ENCODE data around the gene RRM1. TPM values are rescaled to one million over a fixed set of nuclear protein-coding genes. Genes with fewer than 3 reads are reported as not detected.
"Not testable (repeated sequence)": the region's sequence is repeated elsewhere in the genome, so short reads cannot be mapped to it uniquely, and the experiment has no call there.

The RRM1 gene
- total RNA-seq, 8 experiments from 2014 or later = 8.7 to 104 (median 38.4) TPM

DNA sequence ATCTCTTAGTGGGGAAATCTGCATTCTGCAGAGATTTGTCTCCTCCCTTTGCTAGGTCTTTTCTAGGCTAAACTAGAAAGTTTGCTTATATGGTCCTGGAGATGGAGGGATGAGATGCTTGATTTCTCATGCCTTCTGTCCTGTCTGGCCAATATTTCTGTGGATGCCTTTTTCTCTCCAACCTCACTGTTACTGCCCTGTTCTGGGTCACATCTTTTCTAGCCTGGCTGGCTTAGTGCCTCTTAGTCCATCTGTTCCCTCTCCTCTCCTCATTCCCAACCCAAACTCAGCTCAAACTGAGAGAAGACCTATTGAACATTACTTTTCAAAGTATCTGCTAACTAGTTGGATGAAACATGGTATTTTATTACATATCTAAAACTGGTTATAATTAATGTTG lies 62.0 kb downstream of the RRM1 start:
- H3K4me1 ChIP-seq (replicated peaks in 1 of 2) = no peaks in the 10 kb centered on the region
- in situ Hi-C loops (cut with MboI; ENCODE audit: low pct_unique_long_range_greater_than_20kb in 2 of 9, low sequenced_read_pairs in 9 of 9, unreplicated experiment in 9 of 9) = no loop called here
- no peak for ATAC-seq (replicated peaks in 6 of 8)
- H3K27ac ChIP-seq = no peak overlapping the region
- H3K4me3 ChIP-seq = no peak overlapping the region

DNA sequence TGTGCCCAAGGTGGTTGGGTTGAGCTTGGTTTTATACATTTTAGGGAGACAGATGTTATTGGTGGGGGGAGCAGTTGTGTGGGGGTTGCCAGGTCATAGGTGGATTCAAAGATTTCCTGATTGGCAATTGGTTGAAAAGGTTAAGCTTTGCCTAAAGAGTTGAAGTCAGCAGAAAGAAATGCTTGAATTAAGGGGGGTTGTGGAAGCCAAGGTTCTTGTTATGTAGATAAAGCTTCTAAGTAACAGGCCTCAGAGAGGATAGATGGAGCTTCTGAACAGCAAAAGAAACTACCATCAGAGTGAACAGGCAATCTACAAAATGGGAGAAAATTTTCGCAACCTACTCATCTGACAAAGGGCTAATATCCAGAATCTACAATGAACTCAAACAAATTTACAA lies 64.2 kb downstream of the RRM1 start:
- ATAC-seq (replicated peaks in 6 of 8); H3K4me3 ChIP-seq; H3K27ac ChIP-seq; in situ Hi-C loops (cut with MboI; ENCODE audit: low pct_unique_long_range_greater_than_20kb in 2 of 9, low sequenced_read_pairs in 9 of 9, unreplicated experiment in 9 of 9); H3K4me1 ChIP-seq (replicated peaks in 1 of 2): not testable (repeated sequence)
- no CpG with 5 or more reads among the region's 1 CpG for WGBS, 10 experiments

- in situ Hi-C loops (cut with MboI; ENCODE audit: low pct_unique_long_range_greater_than_20kb in 2 of 9, low sequenced_read_pairs in 9 of 9, unreplicated experiment in 9 of 9) = no loop called here
- ATAC-seq (replicated peaks in 6 of 8) = no peak
- no peaks in the 10 kb centered on the region for H3K4me1 ChIP-seq (replicated peaks in 1 of 2)
- no peak overlapping the region for H3K4me3 ChIP-seq
- WGBS, 10 experiments = 20 to 88% (median 78%) methylated on average over 1 of the region's 1 CpG; no CpG with 5 or more reads in 4 of the 10 experiments
- H3K27ac ChIP-seq = no peak overlapping the region
Measured at GRCh38 chr11:4161305-4161704, 66.7 kb downstream of the RRM1 start.

- no peak overlapping the region for H3K4me3 ChIP-seq
- H3K4me1 ChIP-seq (replicated peaks in 1 of 2) = no peaks in the 10 kb centered on the region
- in situ Hi-C loops (cut with MboI; ENCODE audit: low pct_unique_long_range_greater_than_20kb in 2 of 9, low sequenced_read_pairs in 9 of 9, unreplicated experiment in 9 of 9) = no loop called here
- 40 to 80% (median 78%) methylated on average over 1 to 3 of the region's 3 CpGs; no CpG with 5 or more reads in 3 of the 10 experiments for WGBS, 10 experiments
- H3K27ac ChIP-seq = no peak overlapping the region
- no peak for ATAC-seq (replicated peaks in 6 of 8)
Measured at GRCh38 chr11:4164884-4165590, 70.4 kb downstream of the RRM1 start.

- in situ Hi-C loops (cut with MboI; ENCODE audit: low pct_unique_long_range_greater_than_20kb in 2 of 9, low sequenced_read_pairs in 9 of 9, unreplicated experiment in 9 of 9) = no loop called here
- ATAC-seq (replicated peaks in 6 of 8) = no peak
- no peaks in the 10 kb centered on the region for H3K4me1 ChIP-seq (replicated peaks in 1 of 2)
- no peak overlapping the region for H3K27ac ChIP-seq
- H3K4me3 ChIP-seq = no peak overlapping the region
- 33 to 100% (median 78%) methylated on average over 1 to 3 of the region's 3 CpGs; no CpG with 5 or more reads in 6 of the 10 experiments for WGBS, 10 experiments
Measured at GRCh38 chr11:4167292-4167691, 72.7 kb downstream of the RRM1 start.

DNA sequence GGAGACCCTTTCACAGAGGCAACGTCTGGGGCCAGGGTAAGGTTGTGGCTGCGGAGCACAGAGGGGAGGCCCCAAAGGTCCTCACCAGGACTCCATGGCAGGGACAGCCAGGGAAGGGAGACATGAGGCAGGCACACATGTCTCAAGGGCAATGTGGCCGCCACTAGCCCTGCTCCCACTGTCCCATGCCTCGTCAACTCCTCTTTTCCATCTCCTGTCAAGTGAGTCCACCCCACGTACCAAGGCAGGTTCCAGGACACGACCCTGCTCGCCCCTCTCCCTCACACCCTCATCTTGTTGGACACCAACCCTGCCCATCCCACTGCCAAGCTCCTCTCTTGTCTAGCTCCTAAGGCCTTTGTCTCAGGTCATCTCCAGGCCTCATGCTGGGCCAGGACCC lies 73.2 kb downstream of the RRM1 start:
- Histone ChIP-seq H3K4me1 (replicated peaks in 1 of 2) (no peaks in the 10 kb centered on the region), H3K27ac (no peak overlapping the region), H3K4me3 (no peak overlapping the region)
- 0 to 72% (median 61%) methylated on average over 2 to 4 of the region's 7 CpGs; no CpG with 5 or more reads in 6 of the 10 experiments for WGBS, 10 experiments
- no peak for ATAC-seq (replicated peaks in 6 of 8)
- in situ Hi-C loops (cut with MboI; ENCODE audit: low pct_unique_long_range_greater_than_20kb in 2 of 9, low sequenced_read_pairs in 9 of 9, unreplicated experiment in 9 of 9) = no loop called here

GRCh38 chr11:4175620-4176350 lies 81.2 kb downstream of the RRM1 start:
- 20 to 59% (median 33%) methylated on average over 1 to 6 of the region's 33 CpGs; no CpG with 5 or more reads in 4 of the 10 experiments for WGBS, 10 experiments

GRCh38 chr11:4178813-4179662 lies 84.4 kb downstream of the RRM1 start:
- no peaks in the 10 kb centered on the region for H3K4me1 ChIP-seq (replicated peaks in 1 of 2)
- in situ Hi-C loops (cut with MboI; ENCODE audit: low pct_unique_long_range_greater_than_20kb in 2 of 9, low sequenced_read_pairs in 9 of 9, unreplicated experiment in 9 of 9) = loop anchor here in 3 of 9 experiments (25.0 kb wide), 1 partner anchor 358 kb away; the partner anchor contains the start of gene OR52M1 (in 3 of the 3)
- H3K27ac ChIP-seq = no peak overlapping the region
- WGBS, 10 experiments = 79 to 100% (median 88%) methylated on average over 1 to 2 of the region's 3 CpGs; no CpG with 5 or more reads in 4 of the 10 experiments
- ATAC-seq (replicated peaks in 6 of 8) = no peak
- no peak overlapping the region for H3K4me3 ChIP-seq

More at GRCh38 chr11:4175620-4176350, 81.2 kb downstream of the RRM1 start:
- in situ Hi-C loops (cut with MboI; ENCODE audit: low pct_unique_long_range_greater_than_20kb in 2 of 9, low sequenced_read_pairs in 9 of 9, unreplicated experiment in 9 of 9) = loop anchor here in 3 of 9 experiments (25.0 kb wide), 1 partner anchor 362 kb away; the partner anchor contains the start of gene OR52M1 (in 3 of the 3)
- H3K27ac ChIP-seq; ATAC-seq (replicated peaks in 6 of 8); H3K4me1 ChIP-seq (replicated peaks in 1 of 2): not testable (repeated sequence)
- H3K4me3 ChIP-seq = peak overlapping the region in 3 of 5 donors; percentile 16 to 20 (median 18)

DNA sequence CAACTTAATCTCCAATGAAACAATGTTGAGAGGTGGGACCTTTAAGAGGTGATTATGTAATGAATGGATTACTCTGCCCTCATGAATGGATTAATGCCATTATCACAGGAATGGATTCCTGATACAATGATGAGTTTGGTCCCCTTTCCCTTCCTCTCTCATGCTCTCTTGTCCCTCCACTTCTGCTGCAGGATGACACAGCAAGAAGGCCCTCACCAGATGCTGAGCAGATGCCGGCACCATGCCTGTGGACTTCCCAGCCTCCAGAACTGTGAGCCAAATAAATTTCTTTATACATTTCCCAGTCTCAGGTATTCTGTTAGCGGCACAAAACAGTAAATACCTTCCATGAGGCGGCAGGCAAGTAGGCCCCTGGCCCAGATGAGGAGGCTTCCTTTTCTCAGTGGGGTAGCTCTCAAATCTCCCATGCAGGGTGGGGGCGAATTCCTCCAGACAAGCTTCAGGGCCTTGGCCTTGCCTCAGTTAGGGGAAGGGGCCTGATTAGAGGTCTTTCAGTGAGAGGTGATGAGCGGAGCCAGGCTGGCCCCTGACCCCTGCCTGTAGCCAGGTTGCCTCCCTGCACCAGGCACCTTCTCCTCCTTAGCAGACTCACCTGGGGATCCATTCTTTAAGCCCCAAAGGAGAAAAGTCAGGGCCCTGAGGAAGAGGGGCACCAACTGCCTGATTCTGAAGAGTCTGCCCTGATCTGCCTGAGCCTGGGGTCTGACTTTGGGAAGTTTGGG lies 86.0 kb downstream of the RRM1 start:
- H3K4me3 ChIP-seq = no peak overlapping the region
- ATAC-seq (replicated peaks in 6 of 8) = no peak
- H3K27ac ChIP-seq = no peak overlapping the region
- WGBS, 10 experiments = 17 to 100% (median 75%) methylated on average over 1 to 3 of the region's 5 CpGs; no CpG with 5 or more reads in 4 of the 10 experiments
- in situ Hi-C loops (cut with MboI; ENCODE audit: low pct_unique_long_range_greater_than_20kb in 2 of 9, low sequenced_read_pairs in 9 of 9, unreplicated experiment in 9 of 9) = loop anchor here in 3 of 9 experiments (25.0 kb wide), 1 partner anchor 357 kb away; the partner anchor contains the start of gene OR52M1 (in 3 of the 3)
- H3K4me1 ChIP-seq (replicated peaks in 1 of 2) = no peaks in the 10 kb centered on the region

DNA sequence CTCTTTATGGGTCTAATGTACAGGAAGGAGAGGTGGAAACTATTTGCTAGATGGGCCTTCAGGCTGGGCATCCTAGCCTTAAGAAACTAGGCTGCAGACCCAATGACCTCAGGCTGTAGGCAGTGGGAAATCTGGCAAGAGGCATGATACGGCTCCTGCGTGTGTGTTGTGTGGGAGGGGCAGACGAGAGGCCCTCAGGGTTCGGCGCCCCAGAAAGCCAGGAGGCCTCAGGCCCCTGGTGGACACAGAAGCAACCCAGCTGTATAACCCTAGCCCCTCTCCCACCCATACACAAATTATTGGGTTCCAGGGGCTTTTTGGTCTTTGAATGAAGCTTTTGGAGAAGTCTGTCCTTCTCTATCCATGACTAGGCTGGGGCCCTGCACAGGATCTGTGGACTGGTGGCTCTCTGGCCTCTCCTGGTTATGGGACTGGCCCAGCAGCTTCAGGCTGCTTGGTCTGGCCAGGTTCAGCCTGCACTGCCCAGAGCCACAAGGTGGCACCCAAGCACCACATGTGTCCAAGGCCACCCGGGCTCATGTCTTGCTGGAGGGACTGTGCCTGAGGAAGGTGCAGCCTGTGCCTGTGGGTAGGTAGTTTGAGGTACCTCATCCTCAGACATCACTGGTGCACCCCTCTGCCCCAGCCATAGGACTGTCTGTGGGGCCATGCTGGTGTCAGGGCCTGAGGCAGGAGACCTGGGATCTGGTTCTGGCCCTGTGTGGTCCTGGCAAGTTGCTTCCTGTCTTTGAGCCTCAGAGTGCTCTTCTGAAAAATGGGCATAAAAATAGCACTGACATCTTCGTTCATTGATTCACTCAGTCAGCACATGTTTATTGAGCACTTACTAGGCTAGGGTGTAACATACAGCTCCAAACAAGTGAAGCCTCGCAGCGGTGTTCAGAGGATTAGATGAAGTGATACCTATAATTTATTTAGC lies 87.5 kb downstream of the RRM1 start:
- ATAC-seq (replicated peaks in 6 of 8) = peak; percentile 46 to 89 (median 69)

DNA sequence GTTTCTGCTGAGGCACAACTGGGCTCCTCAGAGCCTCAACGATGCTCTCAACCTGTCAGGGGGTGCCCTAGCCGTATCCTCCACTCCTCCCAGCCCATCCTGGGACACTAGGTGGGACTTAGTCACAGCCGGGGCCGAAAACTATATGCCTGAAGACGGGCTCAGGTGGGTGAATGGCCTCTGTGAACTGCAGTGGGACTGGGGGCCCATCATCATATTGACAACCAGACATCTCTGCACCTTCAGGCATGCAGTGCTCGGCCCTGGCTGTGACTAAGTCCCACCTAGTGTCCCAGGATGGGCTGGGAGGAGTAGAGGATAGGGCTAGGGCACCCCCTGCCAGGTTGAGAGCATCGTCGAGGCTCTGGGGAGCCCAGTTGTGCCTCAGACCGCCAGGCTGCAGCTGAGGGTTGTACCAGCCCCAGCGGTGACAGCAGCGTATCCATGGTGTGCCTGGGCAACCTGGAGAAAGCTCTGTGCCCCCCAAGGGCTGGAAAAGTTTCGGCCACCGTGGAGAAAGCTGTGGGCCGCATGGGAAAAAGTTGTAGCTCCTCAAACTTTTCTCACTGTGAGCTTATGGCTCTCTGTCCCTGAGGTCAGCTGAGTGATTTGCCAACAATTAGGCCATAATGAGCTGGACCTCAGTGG lies 88.9 kb downstream of the RRM1 start:
- in situ Hi-C loops (cut with MboI; ENCODE audit: low pct_unique_long_range_greater_than_20kb in 2 of 9, low sequenced_read_pairs in 9 of 9, unreplicated experiment in 9 of 9) = loop anchor here in 3 of 9 experiments (25.0 kb wide), 1 partner anchor 354 kb away; the partner anchor contains the start of gene OR52M1 (in 3 of the 3)
- H3K4me1 ChIP-seq (replicated peaks in 1 of 2) = no peaks in the 10 kb centered on the region
- WGBS, 10 experiments = 60 to 92% (median 77%) methylated on average over 1 to 3 of the region's 14 CpGs; no CpG with 5 or more reads in 6 of the 10 experiments
- no peak overlapping the region for H3K27ac ChIP-seq
- no peak for ATAC-seq (replicated peaks in 6 of 8)
- no peak overlapping the region for H3K4me3 ChIP-seq

More for the DNA sequence above, 87.5 kb downstream of the RRM1 start:
- Histone ChIP-seq H3K27ac (no peak overlapping the region), H3K4me1 (replicated peaks in 1 of 2) (no peaks in the 10 kb centered on the region), H3K4me3 (no peak overlapping the region)
- in situ Hi-C loops (cut with MboI; ENCODE audit: low pct_unique_long_range_greater_than_20kb in 2 of 9, low sequenced_read_pairs in 9 of 9, unreplicated experiment in 9 of 9) = loop anchor here in 3 of 9 experiments (25.0 kb wide), 1 partner anchor 355 kb away; the partner anchor contains the start of gene OR52M1 (in 3 of the 3)
- WGBS, 10 experiments = 40 to 81% (median 65%) methylated on average over 1 to 8 of the region's 9 CpGs; no CpG with 5 or more reads in 3 of the 10 experiments

Measured in motor neuron (in vitro differentiated cells).